GM19099 (cell line): ENCODE data around the gene PPP1R27.

ENCODE experiments used
- POLR2A ChIP-seq: IDR thresholded peaks from 3 replicates; pipeline ENCODE4 v1.6.1; 2011; ENCODE audit warnings: low read depth; ENCODE audit not compliant: insufficient read length; ENCODE audit errors: extremely low read depth

The PPP1R27 gene

DNA sequence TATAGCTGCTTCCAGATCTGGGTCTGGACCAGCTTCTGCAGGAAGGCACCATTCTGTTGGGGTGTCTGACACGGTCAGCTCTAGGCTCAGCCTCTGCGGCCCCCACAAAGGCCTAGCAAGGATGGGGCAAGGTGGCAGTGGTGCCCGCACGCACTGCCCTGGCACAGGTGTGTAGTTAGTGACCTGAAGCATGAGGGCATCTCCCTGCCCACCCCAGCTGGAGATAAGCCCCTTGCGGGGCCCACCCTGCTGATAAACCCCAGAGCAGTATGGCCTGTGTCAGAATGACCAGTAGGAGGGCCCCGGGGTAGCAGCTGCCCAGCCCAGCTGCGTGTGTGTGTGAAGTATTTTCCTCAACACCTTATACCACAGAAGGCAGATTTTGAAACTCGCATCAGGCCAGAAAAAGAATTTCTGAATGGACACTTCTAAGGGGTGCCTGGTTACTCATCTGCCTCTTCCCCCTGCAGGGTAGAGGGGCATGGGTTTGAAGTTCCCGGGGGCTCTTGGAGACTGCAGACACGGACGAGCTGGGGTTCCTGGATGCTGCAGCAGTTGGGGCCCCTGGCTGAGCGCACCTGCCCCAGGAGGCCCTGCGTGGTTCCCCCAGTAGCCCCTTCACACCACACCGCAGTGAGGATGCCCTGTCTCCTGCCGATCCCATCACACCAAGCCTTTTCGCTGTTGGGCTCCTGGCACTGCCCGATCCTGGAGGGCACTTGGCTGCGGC, 31.8 kb upstream of the PPP1R27 start:
- TF ChIP-seq POLR2A, result no peak

DNA sequence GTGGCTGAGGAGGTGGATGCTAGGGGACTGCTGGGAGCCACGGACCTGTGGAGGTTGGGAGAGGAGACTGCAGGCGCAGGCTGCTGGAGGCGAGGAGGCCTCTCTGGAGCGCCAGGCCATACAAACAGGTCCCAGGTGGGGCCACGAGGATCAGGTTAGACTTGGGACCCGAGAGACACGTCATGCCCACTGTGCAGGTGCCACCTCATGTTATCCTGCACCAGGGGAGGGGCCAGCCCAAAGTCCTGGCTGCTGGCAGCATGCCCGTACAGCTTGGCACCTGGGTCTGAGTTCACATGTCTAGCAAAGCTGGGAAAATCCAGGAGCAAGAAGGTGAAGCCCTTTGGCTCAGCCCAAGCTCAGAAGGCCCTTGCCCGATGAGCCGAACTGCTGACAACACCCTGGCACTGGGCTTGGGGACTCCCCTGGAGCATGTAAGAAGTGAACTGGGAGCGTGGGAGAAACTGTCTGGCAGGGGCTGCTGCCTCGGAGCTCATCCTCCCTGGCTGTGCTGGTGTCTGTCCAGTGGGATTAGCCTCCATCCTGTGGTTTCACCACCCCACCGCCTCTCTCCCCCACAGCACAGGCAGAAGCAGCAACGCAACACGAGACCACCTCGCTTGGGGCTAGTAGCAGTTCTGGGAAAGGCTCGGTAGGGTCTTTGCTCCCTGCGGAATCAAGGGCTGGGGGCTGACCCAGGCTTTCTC, 31.0 kb upstream of the PPP1R27 start:
- TF ChIP-seq POLR2A, result no peak

DNA sequence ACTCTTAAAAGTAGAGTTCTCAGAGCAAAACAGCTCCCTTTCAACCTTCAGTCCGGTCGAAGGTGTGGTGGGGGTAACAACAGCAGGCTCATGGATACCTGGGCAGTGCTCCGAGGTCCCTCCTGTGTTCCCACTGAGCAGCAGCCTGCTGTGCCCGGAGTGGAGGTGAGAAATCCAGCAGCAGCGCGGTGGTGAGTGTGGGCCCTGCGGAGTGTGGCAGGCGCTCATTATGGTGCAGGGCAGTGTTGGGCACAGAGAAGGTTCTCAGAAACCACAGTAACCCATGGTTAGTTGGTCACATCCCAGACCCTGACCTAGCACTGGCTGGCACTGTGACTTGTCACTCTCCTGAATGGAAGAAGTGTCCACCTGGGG, 30.5 kb upstream of the PPP1R27 start:
- peak; percentile 22 for TF ChIP-seq POLR2A

DNA sequence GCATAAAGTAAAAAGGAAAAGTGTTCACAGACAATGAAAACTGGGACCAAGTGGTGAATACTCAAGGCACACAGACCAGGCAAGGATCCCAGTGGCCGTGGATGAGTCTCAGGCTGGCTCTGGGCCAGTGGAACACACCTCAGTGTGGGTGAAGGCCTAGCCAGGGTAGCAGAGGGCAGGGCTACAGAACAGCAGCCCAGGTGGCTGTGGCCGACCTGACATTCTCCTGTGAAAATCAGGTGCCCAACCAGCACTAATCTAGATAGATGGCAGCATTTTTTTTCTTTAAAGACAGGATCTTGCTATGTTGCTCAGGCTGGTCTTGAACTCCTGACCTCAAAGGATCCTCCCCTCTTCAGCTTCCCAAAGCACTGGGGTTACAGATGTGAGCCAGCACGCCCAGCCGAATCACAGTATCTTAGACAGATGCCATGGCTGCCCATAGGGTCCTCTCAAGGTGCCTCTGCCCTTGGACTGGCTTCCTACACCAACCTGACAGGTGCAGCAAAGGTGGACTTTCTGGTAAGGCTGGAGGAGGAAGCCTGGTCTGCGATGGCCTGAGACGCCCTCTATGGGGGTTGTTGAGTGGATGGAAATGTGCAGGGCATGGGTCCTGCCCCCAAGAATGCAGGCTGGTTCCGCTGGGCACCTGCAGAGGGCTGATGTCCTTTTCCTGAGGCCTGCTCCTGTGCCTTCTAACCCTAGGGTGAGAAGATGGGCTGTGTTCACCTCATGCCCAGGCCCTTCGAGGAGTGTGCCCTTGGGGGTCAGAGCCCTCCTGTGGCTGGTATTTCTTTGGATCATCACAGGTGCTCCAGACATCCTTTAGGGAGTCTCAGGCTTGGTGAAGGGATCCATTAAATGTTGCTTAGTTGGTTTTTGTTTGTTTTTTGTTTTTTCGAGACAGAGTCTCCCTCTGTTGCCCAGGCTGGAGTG, 29.3 kb upstream of the PPP1R27 start:
- TF ChIP-seq POLR2A, result no peak

DNA sequence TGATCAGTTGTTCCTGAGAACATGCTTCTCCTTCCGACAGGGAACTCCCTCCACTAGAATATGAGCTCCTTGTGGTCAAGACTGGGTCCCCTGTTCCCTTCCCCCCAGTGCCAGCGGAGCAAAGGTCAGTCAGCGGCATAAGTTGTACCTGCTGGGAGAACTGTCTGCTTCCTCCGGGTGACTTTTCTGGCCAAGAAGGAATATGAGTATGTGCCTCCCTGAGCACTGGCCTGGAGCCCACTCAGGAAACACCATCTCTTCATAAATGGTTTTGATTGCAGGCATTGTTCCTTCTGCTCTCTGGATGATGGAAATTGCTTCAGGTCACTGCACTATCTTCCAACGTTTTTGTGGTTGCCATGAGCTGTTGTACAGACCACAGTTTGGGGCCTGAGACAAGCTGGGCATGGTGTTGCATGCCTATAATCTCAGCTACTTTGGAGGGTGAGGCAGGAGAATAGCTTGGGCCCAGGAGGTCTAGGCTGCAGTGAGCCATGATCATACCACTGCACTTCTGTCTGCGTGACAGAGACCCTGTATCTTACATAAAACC, 28.3 kb upstream of the PPP1R27 start:
- TF ChIP-seq POLR2A, result no peak

DNA sequence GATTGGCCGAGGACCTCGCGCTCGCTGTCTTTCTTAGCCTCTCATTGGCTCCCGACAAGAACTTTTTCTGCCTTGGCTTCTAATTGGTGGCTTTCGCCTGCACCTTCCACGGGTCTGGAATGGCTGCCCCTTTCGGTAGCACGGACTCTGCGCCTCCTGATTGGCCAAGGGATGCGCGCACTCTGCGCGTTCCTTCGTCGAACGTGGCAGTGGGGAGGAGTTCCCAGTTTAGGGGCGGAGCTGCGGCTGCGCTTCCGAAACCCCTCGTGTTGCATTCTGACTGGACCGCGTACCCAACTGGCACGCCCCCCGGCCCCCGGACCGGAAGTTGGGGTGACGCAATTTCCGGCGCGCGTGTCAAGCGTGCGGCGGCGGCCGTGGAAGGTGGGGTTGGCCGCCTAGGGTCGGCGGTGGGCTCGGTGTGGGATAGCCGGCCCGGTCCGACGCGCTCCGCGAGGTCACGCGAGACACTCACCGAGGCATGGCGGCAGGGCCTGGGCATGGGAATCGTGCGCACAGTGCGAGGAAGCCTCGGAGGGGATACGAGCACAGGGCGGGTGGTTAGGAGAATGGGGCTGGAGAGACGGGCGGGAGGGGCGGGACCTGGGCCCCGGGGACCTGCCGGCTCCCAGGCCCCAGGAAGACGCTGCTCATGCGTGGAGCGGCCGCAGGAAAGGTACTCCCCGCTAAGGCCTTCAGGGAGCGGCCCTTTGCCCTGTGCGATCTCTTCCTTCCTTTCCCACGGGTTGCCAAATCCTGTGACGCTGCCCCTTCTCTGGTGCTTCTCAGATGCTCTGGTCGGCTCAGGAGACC, 26.1 kb upstream of the PPP1R27 start:
- peak; percentile 93 for TF ChIP-seq POLR2A

DNA sequence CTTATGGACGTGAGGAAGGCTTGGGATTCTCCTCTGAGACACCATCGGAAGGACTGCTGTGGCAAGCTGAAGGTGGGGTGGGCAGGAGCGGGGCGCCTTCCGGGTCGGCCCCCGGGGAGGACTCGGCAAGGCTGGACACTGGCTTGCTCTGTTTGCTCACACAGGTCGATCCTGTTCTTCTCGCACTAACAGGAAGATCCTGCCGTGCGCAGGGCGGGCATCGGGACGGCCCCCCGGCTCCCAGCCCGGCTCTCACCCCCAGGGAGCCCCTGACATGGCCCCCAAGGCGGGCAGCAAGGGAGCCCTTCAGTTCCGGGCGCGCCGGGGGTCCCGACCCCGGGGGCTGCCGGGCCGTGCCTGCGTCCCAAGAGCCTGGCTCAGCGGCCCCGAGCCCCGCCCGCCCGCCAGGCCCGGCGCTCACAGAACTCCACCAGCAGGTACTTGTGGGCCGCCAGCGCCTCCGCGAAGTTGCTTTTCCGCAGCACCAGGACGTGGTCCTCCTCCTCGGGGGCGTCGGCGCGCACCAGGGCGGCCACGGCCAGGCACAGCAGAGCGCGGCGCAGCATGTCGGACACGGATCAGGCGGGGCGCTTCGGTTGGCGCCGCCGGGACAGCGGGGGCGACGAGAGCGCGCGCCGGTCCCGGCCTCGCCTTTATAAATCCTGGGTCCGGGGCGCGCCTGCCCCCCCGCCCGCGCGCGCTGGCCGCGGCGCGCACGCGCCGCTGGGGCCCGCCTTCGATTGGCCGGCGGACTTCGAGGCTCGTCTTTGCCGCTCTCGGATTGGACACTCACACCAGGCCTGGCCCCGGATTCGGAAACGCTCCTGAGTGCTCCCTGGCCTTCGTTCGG, 25.3 kb upstream of the PPP1R27 start, which contains the start of gene P4HB:
P4HB (minus strand) TSS at position 630 of the 850 bp plus-strand sequence; CDS start at position 566, 64 bp downstream.
- peak; percentile 97 for TF ChIP-seq POLR2A

DNA sequence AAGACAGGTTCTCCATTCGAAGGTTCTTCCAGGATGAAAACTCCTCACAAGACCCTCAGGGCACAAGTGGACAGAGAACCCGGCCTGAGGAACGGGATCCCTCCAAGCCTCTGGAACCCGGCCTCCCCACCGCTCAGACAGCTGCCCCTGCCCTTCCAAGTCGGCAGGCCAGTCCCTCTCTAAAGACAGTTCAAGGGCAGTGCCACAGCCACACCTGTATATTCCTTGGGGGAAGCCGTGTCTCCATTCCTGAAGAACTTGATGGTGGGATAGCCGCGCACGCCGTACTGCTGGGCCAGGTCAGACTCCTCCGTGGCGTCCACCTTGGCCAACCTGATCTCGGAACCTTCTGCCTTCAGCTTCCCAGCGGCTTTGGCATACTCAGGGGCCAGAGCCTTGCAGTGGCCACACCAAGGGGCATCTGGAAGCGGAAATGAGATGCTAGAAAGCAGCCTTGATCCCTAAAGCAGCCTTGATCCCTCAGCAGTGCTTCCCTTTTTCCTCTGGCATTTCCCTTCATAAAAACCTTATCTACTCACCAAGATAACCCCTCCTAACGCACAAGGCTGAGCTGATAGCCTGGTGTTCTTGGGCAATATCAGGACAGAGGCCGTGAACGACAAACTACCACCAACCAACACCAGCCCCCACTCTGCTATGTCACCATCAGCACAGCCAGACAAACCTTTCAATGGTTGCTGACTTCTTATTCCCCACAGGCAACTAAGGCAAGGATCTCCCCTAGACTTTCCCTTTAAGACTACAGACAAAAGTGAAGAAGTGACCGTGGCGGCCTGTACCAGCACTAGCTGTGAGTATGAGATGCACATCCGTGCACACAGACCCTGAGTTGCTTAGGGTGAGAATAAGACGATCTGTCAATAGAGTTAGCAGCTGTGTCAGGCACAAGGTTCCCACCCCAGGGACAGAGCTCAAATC, 24.4 kb upstream of the PPP1R27 start:
- TF ChIP-seq POLR2A, result no peak

DNA sequence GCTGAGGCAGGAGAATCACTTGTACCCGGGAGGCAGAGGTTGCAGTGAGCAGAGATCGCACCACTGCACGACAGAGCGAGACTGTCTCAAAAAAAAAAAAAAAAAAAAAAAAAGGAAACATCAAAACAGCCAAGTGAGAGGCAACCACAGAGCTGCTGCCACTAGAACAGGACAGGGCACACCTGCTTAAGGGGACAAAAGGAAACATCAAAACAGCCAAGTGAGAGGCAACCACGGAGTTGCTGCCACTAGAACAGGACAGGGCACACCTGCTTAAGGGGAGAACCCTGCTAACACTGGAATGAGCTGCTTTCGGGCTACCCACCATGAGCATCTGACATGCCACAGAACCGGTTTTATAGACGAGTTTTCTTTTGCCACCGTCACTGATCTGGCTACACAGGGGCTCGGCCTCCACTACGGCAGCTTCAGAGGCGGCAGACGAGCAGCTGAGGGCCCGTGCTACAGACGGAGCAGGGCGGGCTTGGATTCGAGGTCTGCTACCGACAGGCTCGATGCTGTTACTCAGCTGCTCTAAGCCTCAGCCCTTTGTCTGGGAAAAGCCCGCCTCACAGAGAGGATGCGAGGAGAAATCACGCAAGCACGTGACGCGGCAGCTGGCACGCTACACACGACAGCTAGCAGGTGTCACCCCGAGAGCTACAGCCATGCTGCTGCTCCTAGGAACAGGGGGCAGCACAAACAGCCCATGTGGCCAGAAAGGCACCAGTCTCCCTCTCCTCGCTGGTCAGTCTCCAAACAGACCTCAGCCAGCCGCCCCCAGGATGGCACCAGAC, 23.5 kb upstream of the PPP1R27 start:
- no peak for TF ChIP-seq POLR2A

DNA sequence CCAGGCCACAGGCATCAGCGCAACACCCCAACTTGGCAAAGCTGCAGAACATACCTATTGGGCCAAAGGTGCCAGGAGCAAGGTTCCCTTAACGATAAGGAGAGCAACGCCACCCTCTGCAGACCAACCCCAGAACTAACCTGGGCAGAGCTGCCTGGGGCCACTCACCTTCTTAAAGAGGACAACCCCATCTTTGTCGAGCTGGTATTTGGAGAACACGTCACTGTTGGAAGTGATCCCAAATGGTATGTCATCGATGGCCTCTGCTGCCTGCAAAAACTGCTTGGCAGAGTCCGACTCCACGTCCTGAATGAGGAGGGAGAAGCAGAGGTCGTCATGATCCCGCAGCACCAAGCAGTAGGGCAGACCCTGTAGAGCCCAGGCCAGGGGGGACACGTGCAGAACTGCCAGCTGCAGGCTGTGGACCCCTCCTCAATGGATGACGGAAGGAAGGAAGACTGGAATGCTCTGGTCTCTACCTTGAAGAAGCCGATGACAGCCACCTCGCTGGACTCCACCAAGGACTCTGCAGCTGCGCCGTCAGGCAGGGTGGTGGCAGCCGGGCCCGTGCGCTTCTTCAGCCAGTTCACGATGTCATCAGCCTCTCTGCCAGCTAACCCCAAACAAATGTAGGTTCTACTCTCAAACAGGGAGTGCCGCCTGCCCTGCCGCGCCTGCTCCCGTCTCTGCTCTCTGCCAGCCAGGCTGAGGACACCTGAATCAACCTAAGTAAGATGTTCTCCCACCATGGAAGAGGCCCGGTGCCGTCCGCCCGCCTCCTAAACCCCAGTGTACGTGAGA, 20.3 kb upstream of the PPP1R27 start:
- TF ChIP-seq POLR2A, result no peak

DNA sequence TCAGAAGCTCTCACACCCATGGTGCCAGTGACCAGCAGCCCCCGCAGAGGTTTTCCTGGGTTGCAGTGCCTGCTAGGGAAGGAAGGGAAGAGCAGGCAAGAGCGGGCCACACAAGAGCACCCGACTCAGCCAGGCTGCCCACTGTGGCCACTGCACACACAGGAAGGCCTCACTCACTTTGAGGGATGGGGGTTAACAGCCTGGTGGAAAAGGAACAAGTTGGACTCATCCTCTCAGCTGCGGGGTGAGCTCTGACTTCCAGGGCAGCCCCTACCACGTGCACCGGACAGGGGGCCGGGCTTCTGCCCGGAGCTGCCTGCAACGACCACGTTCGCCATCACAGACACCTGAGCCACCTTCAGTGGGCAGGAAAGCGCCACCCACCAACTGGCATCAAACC, 17.4 kb upstream of the PPP1R27 start:
- TF ChIP-seq POLR2A, result no peak

DNA sequence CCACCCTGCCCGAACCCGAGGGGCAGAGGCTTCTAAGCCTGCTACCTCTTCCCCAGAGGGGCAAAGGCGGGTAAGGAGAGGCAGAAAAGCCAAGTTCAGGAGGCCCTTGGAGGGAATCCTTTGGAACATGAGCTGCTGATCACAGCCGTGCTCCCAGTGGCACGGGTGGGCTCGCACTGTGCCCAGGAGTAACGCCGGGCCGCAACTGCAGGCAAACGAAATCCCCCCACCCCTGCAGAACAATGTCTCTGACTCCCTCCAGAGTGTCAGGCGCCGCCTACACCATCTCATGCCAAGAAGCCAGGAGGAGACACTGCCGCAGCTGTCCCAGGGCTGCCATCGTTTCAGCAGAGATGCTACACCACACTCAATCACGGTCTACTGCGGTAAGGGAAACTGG, 16.6 kb upstream of the PPP1R27 start:
- TF ChIP-seq POLR2A, result no peak
